ENCODE data around the gene SCCPDH.

The SCCPDH gene

DNA sequence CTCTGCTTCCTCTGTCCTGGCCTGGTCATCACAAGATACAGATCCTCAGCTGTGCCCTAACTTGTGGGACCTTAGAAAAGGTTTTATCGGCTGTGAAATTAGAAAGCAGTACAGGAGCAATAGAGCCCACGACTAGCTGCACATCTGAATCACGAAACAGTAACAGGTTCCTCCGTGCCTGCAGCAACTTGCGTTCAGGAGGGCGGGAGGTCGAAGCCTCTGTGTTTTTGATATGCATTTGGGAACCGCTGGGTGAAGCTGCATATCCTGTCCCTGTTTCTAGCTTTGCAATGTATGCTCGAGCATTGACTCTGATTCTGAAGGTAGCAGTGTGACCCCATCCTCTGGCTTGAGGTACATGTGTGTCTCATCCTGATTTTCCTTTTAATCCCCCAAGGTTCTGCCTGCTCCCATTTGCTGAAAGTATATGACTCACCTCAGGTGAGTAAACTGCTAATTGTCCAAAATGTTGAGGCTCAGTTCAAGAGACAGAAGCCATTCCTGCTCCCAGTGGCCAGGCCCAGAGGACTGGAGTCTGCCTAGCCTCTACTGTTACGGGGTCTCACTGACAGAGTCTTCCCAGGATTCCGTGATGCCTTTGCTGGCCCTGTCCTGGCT lies 44.3 kb downstream of the SCCPDH start:
- Histone ChIP-seq H3K4me1 (ENCODE audit: control insufficient read depth, insufficient read depth, low read length) (no peaks in the 10 kb centered on the region), H3K9ac (ENCODE audit: low read length) (no peak overlapping the region), H3K36me3 (ENCODE audit: control insufficient read depth, insufficient read depth, low read length) (peaks cover 8% of the 10 kb centered on the region), H3K27me3 (ENCODE audit: control insufficient read depth, insufficient read depth, low read length) (no peaks in the 10 kb centered on the region), H3K27ac (ENCODE audit: low read depth, low read length) (peak overlapping the region; percentile 48), H3K4me3 (ENCODE audit: low read length) (no peak overlapping the region)

DNA sequence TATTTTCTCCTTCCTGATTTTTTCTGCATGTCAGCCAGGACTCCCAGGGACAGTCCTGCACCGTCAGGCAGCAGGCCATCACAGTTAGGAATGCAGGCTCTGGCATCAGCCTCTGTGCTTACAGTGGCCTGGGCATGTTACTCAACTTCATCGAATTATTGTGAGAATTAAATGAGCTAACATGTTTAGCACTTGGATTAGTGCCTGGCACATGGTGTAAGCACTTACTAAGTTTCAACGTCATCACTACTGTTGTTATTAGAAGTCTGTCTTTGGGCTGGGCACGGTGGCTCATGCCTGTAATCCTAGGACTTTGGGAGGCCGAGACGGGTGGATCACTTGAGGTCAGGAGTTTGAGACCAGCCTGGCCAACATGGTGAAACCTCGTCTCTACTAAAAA lies 45.1 kb downstream of the SCCPDH start:
- Histone ChIP-seq H3K4me1 (ENCODE audit: control insufficient read depth, insufficient read depth, low read length) (no peaks in the 10 kb centered on the region), H3K27me3 (ENCODE audit: control insufficient read depth, insufficient read depth, low read length) (no peaks in the 10 kb centered on the region), H3K9ac (ENCODE audit: low read length) (no peak overlapping the region), H3K36me3 (ENCODE audit: control insufficient read depth, insufficient read depth, low read length) (peaks cover 8% of the 10 kb centered on the region), H3K27ac (ENCODE audit: low read depth, low read length) (peak overlapping the region; percentile 48), H3K4me3 (ENCODE audit: low read length) (no peak overlapping the region)

DNA sequence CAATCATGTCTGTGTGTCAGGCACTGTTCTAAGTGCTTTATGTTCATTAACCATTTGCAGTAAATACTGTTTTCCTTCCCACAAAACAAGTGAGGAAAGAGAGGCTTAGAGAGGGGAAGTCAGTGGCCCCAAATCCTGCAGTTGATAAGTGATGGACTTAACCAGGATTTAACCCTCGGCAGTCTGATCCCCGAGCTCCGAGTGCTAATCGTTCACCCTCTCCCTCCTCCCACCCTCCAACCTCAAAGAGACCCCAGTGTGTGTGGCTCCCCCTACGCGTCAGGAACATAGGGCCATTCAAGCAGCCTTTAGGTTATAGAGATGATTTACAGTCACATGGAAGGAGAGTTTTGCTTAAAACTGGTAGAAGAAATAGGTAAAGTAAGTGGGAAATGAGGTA lies 47.2 kb downstream of the SCCPDH start:
- no peak overlapping the region for H3K9ac ChIP-seq (ENCODE audit: low read length)
- peaks cover 8% of the 10 kb centered on the region for H3K36me3 ChIP-seq (ENCODE audit: control insufficient read depth, insufficient read depth, low read length)
- H3K27me3 ChIP-seq (ENCODE audit: control insufficient read depth, insufficient read depth, low read length): no peaks in the 10 kb centered on the region
- no peak overlapping the region for H3K27ac ChIP-seq (ENCODE audit: low read depth, low read length)
- H3K4me3 ChIP-seq (ENCODE audit: low read length): no peak overlapping the region
- H3K4me1 ChIP-seq (ENCODE audit: control insufficient read depth, insufficient read depth, low read length): no peaks in the 10 kb centered on the region

DNA sequence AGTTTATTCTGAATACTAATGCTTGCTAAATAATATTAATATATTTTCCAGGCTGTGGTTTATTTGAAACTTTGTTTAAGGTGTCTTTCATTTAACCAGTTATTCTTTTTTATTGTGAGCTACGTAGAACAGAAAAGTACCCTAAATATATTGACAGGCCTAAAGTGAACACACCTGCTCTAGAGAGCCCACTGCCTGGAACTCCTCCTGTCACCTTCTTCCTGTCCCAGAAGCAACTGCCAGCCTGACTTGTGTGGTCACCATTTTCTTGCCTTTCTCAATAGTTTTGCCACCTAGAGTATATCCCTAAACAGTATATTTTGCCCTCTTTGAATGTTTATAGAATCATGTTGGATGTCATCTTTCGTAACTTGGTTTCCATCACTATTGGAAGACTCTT lies 48.5 kb downstream of the SCCPDH start:
- H3K4me3 ChIP-seq (ENCODE audit: low read length): no peak overlapping the region
- H3K36me3 ChIP-seq (ENCODE audit: control insufficient read depth, insufficient read depth, low read length): peaks cover 5% of the 10 kb centered on the region
- H3K27ac ChIP-seq (ENCODE audit: low read depth, low read length): no peak overlapping the region
- no peaks in the 10 kb centered on the region for H3K27me3 ChIP-seq (ENCODE audit: control insufficient read depth, insufficient read depth, low read length)
- H3K4me1 ChIP-seq (ENCODE audit: control insufficient read depth, insufficient read depth, low read length): no peaks in the 10 kb centered on the region
- no peak overlapping the region for H3K9ac ChIP-seq (ENCODE audit: low read length)

DNA sequence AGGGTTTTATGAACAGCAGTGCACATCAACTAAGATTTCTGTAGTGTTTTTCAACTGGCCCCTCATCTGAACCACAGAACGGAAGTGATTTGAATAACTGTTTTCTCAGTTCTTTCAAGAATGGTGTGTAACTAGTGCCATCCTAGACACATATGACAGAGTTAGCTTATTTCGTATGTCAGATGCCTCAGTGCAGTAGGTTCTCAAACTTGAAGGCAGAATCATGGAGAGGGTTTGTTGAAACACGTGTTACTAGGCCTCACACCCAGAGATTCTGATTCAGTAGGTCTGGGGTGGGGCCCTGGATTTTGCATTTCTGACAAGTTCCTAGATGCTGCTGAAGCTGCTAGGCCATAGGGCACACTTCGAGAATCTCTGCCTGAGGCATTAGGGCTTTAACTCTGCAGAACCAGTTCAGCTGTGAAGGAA lies 49.0 kb downstream of the SCCPDH start:
- H3K27me3 ChIP-seq (ENCODE audit: control insufficient read depth, insufficient read depth, low read length): no peaks in the 10 kb centered on the region
- H3K4me1 ChIP-seq (ENCODE audit: control insufficient read depth, insufficient read depth, low read length): no peaks in the 10 kb centered on the region
- H3K27ac ChIP-seq (ENCODE audit: low read depth, low read length): no peak overlapping the region
- peaks cover 5% of the 10 kb centered on the region for H3K36me3 ChIP-seq (ENCODE audit: control insufficient read depth, insufficient read depth, low read length)
- H3K4me3 ChIP-seq (ENCODE audit: low read length): no peak overlapping the region
- no peak overlapping the region for H3K9ac ChIP-seq (ENCODE audit: low read length)

DNA sequence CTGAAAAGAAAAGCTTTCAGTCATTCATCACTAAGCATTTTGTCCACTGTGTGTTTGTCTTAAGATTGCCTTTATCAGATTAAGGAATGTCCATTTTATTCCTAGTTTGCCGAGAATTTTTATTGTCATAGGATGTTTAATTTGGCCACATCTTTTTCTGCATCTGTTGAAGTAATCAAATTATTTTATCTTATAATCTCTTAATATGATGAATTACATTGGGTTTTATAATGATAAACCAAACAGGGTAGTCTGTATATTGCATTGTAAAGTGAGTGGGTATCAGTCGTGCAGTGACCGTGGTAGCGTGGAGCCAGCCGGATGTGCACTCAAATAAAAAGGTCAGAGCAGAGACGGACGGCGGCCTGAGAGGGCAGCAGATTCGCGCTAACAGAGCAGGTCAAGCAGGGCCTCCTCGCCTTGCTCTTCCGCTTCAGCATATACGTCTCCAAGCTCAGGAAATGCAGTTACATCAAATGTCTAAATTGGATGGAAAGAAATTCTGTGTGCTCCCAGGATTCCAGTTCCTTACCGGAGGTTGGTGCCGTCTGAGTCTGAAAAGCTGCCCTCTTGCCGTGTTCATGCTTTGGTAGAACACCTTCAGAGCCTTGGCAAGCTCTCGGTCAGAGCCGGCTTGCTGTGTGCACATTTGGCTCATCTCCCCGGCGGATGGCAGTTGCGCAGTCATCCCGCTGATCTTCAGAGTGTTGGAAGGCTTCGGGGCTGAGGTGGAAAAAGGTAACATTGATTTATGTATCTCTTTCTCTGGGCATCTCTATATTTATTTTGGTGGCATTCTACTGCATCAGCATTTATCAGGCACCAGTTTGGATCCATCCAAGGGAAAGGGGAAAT lies 51.5 kb downstream of the SCCPDH start:
- no peak overlapping the region for H3K27ac ChIP-seq (ENCODE audit: low read depth, low read length)

DNA sequence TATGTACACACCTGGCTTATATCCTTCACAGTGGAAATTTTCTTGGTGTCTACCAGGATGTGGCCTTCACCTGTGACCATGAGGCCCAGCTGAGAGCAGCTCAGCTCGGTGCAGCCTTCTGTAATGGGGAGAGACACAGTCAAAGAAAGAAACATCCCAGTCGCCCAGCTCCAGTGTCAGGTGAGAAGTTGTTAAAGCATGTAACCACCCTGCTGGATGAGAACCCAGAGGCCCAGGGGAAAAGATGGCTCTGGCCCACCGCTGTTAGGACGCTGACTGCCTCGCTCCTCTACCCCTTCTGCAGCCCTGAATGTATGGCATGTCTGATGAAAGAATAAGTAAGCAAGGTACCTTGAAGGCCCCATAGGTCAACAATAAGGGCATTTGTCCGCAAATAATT lies 52.7 kb downstream of the SCCPDH start:
- H3K4me3 ChIP-seq (ENCODE audit: low read length): no peak overlapping the region
- peaks cover 5% of the 10 kb centered on the region for H3K36me3 ChIP-seq (ENCODE audit: control insufficient read depth, insufficient read depth, low read length)
- no peaks in the 10 kb centered on the region for H3K4me1 ChIP-seq (ENCODE audit: control insufficient read depth, insufficient read depth, low read length)

More for the DNA sequence above, 51.5 kb downstream of the SCCPDH start:
- H3K27me3 ChIP-seq (ENCODE audit: control insufficient read depth, insufficient read depth, low read length): no peaks in the 10 kb centered on the region
- peaks cover 5% of the 10 kb centered on the region for H3K36me3 ChIP-seq (ENCODE audit: control insufficient read depth, insufficient read depth, low read length)
- H3K4me1 ChIP-seq (ENCODE audit: control insufficient read depth, insufficient read depth, low read length): no peaks in the 10 kb centered on the region
- H3K9ac ChIP-seq (ENCODE audit: low read length): no peak overlapping the region
- no peak overlapping the region for H3K4me3 ChIP-seq (ENCODE audit: low read length)

DNA sequence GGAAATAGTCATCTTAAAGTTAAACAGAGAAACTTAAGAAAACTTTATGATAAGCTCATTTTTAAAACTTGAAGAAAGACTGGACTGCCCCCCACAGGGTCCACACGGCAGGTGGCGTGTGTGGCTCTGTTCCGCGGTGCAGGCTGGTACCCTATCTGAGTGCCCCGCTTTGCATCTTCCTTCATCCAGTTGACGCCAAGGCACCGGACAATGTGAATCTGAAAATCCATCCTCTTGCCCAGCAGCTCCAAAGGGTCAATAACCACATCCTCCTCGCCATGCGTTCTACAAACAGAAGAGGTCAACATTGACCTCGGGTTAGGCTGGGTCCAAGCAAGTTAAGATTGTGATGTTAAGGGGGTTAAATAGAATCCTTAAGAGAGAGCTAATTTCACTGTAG lies 54.5 kb downstream of the SCCPDH start:
- Histone ChIP-seq H3K9ac (ENCODE audit: low read length) (no peak overlapping the region), H3K27me3 (ENCODE audit: control insufficient read depth, insufficient read depth, low read length) (no peaks in the 10 kb centered on the region), H3K27ac (ENCODE audit: low read depth, low read length) (no peak overlapping the region), H3K4me3 (ENCODE audit: low read length) (no peak overlapping the region), H3K36me3 (ENCODE audit: control insufficient read depth, insufficient read depth, low read length) (no peaks in the 10 kb centered on the region), H3K4me1 (ENCODE audit: control insufficient read depth, insufficient read depth, low read length) (no peaks in the 10 kb centered on the region)

More for the DNA sequence above, 52.7 kb downstream of the SCCPDH start:
- H3K27ac ChIP-seq (ENCODE audit: low read depth, low read length): no peak overlapping the region
- no peak overlapping the region for H3K9ac ChIP-seq (ENCODE audit: low read length)
- H3K27me3 ChIP-seq (ENCODE audit: control insufficient read depth, insufficient read depth, low read length): no peaks in the 10 kb centered on the region

DNA sequence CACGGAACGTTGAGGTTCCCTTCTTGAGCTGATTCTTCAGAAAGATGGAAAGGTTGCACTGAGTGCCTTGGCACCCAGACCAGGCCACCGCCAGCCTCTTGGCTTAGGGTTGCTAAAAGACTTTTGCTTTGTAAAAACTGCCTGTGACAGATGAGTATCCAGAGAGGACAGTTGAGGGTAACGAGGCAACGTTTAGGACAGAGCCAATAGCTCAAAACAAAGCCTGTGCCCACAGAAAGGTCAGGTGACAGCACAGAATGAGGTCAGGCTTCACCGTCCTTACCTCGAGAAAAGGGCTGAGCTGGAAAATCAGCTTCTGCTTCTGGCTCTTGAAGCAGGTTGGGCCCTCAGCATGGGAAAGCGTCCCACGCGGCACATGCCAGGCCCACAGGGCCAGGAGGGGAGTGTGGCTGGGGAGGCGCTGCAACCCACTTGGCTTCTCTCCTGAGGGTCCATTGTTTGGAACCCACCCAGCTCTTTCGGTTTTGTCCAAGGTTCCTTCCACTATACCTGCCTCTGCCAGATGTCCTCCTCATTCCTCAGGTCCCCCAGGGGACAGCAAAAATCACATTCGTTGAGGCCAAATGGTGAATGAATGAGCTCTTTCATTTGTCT lies 55.5 kb downstream of the SCCPDH start:
- H3K36me3 ChIP-seq (ENCODE audit: control insufficient read depth, insufficient read depth, low read length): no peaks in the 10 kb centered on the region
- no peak overlapping the region for H3K9ac ChIP-seq (ENCODE audit: low read length)
- no peaks in the 10 kb centered on the region for H3K27me3 ChIP-seq (ENCODE audit: control insufficient read depth, insufficient read depth, low read length)
- H3K4me3 ChIP-seq (ENCODE audit: low read length): no peak overlapping the region
- no peaks in the 10 kb centered on the region for H3K4me1 ChIP-seq (ENCODE audit: control insufficient read depth, insufficient read depth, low read length)
- no peak overlapping the region for H3K27ac ChIP-seq (ENCODE audit: low read depth, low read length)

DNA sequence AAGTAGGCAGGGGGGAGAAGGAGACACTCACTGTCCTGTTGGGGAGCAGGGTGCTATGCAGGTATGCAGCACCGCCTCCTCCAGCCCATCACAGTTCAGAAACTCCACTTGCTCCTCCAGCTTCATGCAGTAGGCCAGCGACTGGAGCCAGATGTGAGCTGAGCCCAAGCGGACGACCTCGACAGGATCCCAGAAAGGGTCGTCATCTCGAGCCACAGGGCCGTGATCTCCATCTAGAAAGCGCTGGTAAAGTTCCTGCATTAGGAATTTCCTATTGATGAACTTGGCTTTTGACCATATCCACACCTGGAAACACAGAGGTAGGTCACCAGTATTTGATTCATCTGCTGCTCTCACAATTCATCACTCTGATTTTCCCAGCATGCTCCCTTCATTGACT lies 56.1 kb downstream of the SCCPDH start:
- H3K36me3 ChIP-seq (ENCODE audit: control insufficient read depth, insufficient read depth, low read length): no peaks in the 10 kb centered on the region
- no peaks in the 10 kb centered on the region for H3K27me3 ChIP-seq (ENCODE audit: control insufficient read depth, insufficient read depth, low read length)
- no peak overlapping the region for H3K9ac ChIP-seq (ENCODE audit: low read length)
- no peak overlapping the region for H3K4me3 ChIP-seq (ENCODE audit: low read length)
- no peak overlapping the region for H3K27ac ChIP-seq (ENCODE audit: low read depth, low read length)
- no peaks in the 10 kb centered on the region for H3K4me1 ChIP-seq (ENCODE audit: control insufficient read depth, insufficient read depth, low read length)

DNA sequence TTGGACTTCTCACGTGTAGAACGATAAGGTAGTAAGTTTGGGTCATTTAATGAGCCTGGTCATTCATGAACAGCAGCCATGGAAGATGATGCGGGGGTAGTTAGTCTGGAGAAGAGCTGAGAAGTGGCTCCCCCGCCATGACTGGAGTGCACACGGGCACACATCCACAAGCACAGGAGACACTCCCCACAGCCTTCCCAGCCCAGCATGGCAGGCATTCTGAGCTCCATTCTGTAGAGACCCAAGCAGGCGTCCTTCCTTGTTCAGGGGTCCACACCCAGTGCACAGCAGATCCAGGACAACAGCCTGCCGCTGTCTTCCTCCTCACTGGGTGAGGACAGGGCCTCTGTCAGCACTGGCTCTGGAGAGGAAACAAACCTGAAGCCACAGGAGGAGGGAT lies 57.0 kb downstream of the SCCPDH start:
- Histone ChIP-seq H3K27me3 (ENCODE audit: control insufficient read depth, insufficient read depth, low read length) (no peaks in the 10 kb centered on the region), H3K4me3 (ENCODE audit: low read length) (no peak overlapping the region), H3K4me1 (ENCODE audit: control insufficient read depth, insufficient read depth, low read length) (no peaks in the 10 kb centered on the region), H3K36me3 (ENCODE audit: control insufficient read depth, insufficient read depth, low read length) (no peaks in the 10 kb centered on the region), H3K27ac (ENCODE audit: low read depth, low read length) (no peak overlapping the region), H3K9ac (ENCODE audit: low read length) (no peak overlapping the region)

DNA sequence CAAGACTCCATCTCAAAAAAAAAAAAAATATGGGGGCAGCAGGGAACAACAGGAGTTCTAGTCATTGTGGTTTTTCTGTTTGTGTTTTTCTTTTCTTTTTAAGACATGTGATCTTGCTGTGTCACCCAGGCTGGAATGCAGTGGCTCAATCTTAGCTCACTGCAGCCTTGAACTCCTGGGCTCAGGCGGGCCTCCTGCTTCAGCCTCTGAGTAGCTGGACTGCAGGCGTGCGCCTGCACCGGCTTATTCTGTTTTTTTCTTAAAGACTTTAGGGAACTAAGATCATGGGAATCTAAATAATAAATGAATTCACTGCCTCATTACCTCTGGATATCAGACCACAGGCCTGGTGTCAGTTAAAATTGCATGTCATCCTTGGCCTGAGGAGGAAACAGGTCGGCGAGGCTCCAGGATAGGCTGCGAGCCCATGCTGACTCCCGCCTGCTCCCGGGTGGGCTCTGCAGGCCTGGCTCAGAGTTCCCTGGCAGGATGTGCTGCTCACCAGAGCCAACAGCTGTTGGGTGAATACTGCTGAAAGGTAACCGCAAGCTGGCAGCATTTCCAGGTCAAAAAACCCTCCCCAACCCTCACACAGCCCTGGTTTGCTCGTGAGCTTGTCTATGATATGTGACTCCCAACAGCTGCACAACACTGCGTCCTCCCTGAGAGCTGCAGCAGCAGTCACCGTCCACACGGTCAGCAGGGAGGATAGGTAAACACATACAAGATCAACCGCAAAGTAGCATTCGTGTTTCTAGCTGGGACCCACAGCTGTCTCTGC lies 58.1 kb downstream of the SCCPDH start:
- Histone ChIP-seq H3K27ac (ENCODE audit: low read depth, low read length) (no peak overlapping the region), H3K36me3 (ENCODE audit: control insufficient read depth, insufficient read depth, low read length) (no peaks in the 10 kb centered on the region), H3K27me3 (ENCODE audit: control insufficient read depth, insufficient read depth, low read length) (no peaks in the 10 kb centered on the region), H3K4me1 (ENCODE audit: control insufficient read depth, insufficient read depth, low read length) (no peaks in the 10 kb centered on the region), H3K9ac (ENCODE audit: low read length) (no peak overlapping the region), H3K4me3 (ENCODE audit: low read length) (no peak overlapping the region)
